ENCODE data around the gene PAEP.

PAEP gene

DNA sequence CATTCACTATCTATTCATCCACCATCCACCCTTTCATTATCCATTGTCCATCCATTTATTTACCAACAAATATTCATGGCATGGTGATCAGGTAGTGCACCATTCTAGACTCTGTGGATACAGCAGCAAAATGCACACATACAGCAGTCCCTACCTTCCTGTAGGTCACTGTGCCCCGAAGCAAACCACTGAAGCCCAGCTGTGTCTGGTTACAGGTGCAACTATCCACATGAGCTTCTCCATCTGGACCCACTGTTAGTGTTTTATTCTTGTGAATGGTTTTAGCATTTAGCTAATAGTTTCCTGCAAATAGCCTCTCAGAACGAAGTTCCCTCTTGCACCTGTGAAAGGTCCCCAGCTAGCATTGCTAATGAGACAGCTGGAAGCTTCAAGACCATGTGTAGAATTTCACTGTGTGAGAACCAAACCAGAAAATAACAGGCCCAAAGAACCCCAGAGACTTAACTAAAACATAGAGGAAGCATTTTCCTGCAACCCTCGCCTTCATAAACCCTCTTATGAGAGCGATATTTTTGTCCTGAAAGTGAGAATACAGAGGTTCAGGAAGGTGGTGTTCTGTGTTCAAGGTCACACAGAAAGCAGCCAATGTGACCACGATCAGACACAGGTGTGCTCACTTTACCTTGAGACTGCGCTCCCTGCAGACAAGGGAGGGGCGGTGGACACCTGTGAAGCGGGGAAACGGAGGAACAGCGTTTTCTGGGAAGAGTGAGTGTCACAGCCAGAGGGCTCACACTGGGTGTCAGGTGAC lies 18.5 kb downstream of the PAEP start:
- no peak for DNase-seq

DNA sequence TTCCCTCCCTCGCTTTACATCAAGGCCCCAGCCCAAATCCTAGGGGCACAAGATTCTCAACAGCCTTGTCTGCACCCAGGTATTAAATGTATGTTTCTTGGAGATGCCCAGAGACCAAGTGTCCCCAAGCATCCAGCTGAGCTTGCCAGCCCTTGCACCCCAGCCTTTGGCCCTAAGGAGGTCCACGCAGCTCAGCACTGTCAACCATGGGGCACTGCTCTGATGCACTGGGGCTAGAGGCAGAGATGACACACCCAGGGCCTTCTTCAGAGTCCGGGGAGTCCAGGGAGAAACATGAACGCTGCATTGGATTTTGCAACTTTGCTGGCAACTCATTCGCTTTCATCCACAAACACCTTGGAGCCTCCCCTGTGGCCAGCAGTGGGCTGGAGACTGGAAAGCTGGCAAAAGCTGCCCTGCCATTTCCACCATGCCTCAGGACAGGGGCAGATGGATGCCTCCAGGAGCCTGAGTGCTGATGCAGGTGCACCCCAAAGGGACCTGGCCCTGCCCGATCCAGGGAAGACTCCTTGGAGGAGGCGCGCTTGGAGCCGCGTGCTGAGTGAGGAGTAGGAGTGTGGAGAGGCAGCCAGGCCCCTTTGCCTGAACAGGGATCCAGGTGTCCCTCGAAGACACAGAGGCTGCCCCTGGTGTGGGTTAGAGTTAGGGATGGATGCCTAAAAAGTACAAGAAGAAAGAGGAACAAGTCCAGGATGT lies 19.3 kb downstream of the PAEP start:
- DNase-seq = no peak

DNA sequence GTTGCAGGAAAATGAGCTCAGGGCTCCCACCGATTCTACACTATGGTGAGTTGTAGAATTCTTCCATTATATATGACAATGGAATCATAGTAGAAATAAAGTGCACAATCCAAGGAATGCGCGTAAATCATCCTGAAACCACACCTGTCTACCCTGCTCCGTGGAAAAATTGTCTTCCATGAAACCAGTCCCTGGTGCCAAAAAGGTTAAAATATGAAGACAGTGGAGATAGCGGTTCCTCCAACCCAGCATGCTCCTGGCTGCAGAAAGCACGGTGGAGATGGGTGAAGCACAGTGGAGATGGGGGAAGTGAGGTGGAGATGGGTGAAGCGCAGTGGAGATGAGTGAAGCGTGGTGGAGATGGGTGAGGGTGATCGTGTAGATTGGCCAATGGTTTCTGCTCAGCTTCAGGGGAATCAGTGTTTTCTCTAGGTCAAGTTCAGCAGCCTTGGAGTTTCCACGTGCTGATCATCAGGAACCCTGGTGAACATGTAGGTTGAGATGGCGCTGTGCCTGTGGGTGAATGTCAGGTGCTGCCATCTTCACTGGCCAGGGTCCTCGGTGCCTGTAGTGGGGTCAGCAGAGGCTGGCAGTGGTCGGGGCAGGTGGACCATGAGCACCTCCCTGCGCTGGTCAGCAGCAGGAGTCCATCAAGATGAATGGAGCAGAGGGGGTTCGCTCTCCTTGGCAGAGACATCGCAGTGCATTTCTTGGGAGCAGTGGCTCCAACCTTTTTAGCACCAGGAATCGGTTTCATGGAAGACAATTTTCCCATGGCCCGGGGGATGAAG lies 20.3 kb downstream of the PAEP start:
- DNase-seq = no peak

DNA sequence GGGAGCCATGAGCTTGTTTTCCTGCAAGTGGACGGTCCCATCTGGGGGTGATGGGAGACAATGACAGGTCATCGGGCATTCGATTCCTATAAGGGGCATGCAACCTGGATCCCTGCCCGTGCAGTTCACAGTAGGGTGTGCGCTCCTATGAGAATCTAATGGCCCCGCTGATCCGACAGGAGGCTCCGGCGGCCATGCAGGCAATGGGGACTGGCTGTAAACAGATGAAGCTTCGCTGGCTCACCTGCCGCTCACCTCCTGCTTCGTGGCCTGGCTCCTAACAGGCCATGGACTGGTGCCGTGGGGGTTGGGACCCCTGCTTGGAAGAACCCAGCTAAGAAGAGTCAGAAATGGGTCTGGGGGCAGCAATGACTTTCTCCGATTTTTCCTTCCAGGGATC lies 21.0 kb downstream of the PAEP start:
- no peak for DNase-seq

DNA sequence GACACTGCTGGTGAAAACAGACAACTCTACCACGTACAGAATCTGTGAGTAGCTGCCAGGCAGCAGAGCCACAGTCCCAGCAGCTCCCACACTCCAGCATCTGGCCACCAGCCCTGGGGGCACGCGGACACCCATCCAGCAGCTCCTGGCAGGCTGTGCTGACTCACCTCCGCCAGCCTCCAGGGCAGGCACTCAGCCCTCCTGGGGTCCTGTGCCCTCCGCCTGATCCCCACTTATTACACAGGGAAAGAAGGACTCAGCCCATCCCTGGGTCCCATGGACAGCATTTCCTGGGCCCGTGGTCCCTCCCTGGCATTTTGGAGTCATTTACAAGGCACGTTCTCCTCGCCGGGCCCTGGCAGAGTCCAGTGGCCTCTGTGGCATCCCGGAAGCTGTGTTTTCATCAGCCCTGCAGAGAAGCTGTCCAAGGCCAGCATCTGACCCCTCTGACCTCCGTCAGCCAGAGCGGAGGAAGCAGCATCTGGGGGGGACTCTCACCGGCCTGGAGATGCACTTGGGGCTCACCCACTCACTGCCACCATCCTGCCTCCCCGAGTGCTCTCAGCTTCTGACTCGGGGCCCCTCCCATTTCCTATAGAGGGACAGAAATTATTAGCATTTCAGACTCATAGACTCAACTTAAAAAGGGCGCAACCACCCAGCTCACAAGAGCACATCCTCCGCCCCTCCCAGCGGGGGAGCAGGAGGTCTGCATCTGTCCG lies 21.6 kb downstream of the PAEP start:
- DNase-seq = no peak

DNA sequence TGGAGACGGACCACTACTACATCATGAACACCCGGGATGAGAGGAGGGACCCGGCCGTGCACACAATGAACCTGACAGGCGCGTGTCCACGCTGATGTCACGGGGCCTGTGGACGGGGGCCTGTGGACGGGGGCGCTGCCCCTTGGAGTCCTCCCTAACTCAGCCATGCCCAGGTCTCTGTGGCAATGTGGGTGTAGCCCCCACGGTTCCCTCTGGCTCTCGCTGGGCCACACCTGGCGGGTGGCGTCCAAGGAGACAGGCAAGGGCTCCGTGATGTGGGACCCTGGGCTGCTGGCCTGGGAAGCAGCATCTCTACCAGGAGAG lies 22.1 kb downstream of the PAEP start:
- DNase-seq = no peak

DNA sequence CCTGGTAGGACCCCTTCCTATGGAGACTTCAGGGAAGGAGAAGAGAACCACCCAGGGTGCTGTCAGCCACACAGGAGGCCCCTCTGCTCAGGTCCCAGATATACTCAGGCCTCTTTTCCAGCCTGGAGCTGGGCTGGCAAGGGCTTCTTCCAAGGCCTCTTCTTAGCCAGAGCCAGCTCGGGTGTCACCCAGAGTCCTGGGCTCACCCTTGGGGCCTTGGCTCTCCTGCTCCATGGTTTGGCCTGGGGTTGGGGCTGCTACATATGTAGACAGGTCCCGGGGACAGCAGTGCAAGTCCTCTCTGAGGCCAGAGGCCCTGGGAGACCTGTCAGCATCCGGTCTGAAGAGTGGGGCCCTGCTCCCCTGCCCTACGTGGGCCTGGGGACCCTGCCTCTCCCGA lies 22.8 kb downstream of the PAEP start:
- DNase-seq = no peak

DNA sequence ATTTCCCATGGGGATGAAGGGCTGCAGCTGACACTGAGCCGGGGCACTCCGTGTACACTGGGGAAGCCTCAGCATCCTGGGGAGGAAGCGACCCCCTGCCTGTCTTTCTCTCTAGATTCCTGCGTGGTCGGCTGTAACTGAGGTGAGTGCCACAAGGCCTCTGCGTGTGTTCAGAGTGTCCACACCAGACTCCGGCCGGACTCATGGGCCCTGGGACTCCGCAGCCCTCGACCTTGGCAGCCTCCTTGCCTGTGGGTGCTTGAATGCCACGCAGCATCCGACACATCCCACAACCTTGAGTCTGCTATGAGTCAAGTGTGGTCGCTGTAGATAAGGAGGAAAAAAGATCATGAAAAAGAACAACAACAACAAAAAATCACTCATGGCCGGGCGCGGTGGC lies 23.4 kb downstream of the PAEP start:
- no peak for DNase-seq

DNA sequence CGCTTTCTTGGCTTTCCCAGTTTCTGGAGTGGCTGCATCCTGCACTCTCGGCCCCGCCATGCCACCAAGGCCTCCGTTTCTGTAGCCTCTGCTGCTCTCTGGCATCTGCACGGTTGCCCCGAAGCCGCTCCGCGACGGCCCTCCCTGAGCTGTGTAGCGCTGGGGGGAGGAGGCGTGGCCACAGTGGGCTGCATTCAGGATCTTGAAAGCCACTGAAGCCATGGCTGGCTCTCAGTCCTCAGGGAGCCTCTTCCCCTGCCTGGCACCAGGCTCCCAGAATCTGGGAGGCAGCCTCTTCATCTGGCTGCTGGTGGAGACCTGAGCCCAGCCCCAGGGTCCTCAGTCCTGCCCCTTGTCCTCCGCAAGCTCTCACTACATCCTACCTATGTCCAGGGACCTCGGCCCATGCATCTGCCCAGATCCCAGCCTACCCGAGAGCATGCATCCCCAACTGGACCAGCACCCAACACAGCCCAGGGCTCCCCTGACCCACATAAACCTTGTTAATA lies 25.1 kb downstream of the PAEP start:
- no peak for DNase-seq

DNA sequence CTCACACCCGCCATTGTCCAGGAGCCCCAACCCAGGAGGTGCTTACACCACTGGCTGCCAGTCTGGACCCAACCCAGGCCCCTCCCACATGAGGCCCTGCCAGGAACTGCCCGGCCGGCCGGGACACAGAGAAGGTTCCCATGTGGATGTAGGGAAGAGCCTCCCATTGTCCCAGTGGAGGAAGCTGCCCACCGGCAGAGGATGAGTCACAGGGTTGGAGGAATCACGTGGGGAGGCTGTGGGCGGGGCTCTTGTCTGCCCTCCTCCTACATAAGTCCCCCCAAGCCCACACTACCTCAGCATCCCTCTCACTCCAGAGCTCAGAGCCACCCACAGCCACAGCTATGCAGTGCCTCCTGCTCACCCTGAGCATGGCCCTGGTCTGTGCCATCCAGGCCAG lies 26.1 kb downstream of the PAEP start:
- DNase-seq = no peak

DNA sequence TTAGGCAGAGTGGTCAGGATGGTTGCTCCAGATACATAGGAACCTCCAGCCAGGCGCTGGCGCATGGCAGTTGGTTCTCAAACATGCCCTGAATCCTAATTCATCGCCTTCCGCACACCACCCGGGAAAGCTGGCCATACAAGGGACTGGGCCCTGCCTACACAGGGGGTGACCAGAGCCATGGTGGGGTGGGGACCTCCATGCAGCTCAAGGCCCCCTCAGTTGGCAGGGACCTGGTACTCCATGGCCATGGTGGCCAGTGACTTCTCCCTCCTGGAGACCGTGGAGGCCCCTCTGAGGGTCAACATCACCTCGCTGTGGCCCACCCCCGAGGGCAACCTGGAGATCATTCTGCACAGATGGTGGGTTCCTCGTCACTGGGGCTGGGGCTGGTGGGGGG lies 26.8 kb downstream of the PAEP start:
- no peak for DNase-seq

DNA sequence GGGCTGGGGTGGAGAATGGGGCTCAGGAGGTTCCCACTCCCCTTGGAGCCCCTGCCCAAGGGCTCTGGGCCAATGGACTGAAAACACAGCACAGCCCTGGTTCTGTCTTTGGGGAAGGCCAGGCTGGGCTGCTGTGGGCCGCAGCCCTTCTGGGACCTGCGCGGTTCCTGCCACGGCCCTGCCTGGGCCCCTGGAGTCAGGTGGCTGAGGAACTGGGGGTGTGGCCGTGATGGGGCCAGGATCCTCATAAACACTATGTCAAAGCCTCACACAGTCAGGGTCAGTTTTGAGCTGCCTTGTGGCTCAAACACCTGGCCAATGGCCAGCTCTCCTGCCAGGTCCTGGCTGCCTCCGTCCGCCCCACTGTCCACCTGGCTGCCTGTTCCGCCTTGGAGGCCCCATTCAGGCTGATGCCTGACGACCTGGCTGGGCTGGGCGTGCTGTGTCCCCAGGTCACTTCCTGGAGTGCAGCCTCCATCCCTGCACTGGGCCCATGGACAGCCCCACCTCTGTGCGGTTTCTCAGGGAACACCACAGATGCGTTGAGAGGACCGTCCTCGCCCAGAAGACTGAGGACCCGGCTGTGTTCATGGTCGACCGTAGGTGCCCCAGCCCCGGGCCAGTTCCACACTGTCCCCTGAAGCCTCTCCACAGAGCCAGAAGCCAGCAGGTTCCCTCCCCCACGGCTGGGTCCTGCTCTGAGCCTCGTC lies 27.5 kb downstream of the PAEP start:
- DNase-seq = no peak

DNA sequence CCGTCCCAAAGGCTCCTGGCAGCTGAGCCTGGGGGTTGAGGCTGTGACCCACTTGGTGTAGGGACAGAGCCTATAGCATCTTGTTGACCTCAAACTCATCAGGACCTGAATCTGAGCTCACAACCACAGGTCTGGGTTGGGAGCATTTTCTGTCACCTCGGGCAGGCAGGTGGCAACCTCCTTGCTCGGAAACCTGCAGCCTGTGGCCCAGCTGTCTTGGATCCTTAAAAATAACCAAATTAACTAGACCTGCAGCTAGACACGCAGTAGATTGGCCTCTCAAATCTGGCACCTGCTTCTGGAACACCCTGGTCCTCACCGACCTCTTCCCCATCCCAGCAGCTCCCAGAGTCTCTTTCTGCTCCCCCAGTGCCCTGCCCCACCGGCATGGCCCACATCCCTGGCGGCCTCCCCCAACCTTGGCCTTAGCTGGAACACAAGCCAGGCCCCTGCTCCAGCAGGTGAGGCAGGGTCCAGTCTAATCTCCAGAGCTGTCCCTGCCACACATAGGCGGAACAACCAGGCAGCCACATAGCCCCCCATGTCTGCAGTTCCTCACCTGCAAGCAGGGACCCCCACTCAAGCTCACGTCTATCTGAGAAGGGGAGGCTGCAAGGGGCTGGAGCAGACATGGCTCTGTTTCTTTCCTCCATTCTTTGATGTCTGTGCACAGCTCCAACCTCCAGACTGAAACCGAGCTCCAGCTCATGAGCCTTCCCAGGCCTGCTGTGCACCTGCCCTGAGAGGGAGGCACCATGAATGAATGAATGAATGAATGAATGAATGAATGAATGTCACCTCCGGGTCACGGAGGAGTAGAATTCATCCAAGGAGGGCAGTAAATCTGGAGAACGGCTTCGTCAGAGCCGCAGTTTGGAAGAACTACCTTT lies 28.3 kb downstream of the PAEP start:
- DNase-seq = no peak

DNA sequence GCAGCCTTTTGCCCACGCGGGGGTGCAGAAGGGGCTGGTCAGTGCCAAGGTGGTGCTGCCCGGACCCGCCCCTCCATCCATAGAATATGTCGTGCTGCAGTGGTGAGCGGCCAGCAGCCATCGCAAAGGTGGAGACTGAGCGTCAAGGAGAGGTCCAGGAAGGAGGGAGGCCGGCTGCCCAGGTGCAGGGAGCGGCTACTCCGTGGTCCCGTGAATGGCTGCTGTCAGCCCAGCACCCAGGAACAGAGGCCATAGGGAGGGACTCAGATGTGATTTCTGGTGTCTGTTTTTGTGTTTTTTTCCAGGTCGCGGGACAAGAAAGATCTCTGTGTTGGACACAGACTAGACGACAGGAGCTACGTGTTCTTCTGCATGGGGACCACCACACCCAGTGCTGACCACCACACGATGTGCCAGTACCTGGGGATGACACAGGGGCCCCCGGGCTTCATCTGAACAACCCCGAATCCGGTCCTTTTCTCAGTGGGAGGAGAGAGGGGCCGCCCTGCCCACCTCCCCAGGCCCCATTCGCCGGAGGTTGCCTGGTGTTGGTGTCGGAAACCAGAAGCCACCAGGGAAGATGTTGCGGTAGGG lies 29.0 kb downstream of the PAEP start:
- no peak for DNase-seq

DNA sequence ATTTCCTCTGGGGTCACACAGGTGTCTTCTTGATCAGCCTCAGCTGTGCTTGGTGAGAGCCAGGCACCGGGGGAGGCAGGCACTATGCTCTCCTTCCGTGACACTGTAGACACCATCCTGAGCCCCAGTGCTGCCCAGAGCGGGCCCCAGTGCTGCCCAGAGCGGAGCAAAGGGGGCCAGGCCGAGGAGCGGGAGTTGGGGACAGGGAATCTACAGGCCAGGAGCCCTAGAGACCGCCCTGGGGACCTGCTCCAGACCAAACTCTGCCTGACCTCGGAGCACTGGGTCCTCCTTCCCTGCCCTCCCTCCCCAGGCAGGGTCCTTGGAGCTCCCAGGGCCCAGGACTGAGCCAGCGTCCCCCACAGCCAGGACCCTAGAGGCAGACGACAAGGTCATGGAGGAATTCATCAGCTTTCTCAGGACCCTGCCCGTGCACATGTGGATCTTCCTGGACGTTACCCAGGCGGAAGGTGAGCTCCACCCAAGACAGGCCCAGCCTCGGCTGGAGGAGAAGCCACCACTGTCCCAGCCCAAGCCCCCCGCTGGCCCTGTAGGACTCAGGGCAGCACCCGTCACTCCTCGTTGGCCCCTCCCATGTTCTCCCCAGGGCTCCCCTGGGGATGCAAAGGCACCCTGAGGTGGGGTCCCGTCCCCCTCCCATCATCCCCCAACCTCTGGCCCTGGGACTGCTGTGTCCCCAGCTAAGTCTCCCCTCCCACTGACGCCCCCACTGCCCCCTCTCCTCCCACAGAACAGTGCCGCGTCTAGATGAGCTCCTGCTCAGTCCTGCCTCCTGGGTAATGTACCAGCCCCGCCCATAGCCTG lies 30.2 kb downstream of the PAEP start:
- no peak for DNase-seq

DNA sequence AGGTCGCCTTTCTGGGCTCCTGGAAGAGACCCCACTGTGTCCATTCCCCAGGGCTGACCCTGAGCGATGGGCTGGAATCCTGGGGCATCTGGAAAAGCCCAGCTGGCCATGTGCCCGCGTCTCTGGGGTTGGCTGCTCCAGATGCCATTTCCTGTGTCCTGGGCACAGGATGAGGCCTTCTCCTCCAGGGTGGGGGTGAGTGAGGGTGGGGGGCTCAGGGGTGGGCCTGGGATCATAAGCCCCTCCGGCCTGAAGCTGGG lies 30.7 kb downstream of the PAEP start:
- DNase-seq = no peak

DNA sequence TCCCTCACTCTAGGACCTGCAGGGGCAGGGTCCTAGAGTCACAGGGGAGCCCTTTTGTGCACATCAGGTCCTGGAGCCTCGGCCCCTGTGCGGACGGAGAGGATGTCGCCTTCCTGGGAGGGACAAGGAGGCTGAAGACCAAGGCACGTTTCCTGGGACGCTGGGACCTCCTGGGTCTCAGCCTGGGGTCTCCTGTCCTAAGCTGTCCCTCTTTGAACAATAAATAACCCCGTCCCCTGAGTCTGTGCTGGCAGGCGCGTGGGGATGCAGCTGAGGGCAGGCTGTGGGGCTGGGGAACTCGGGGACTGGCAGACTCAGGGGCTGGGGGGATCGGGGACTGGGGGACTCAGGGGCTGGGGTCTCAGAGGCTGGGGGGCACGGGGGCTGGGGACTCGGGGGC lies 31.1 kb downstream of the PAEP start:
- no peak for DNase-seq

DNA sequence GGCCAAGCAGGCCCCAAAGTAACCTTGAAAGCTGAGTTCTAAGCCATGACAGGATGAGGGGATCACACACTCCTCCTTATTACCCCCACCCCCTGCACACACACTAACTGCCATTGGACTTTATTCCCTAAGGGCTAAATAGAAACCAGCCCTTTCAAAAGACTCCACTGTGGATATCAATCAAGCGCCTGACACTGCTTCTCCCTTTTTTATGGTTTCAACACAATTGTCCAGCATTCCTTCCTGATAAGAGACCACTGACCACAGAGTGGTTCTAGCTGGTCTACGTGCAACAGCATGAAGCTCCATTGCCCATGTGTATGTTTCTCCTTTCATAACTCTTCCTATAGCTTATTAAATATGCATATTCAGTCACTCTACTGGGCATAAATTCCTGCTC lies 34.7 kb downstream of the PAEP start:
- DNase-seq = no peak

DNA sequence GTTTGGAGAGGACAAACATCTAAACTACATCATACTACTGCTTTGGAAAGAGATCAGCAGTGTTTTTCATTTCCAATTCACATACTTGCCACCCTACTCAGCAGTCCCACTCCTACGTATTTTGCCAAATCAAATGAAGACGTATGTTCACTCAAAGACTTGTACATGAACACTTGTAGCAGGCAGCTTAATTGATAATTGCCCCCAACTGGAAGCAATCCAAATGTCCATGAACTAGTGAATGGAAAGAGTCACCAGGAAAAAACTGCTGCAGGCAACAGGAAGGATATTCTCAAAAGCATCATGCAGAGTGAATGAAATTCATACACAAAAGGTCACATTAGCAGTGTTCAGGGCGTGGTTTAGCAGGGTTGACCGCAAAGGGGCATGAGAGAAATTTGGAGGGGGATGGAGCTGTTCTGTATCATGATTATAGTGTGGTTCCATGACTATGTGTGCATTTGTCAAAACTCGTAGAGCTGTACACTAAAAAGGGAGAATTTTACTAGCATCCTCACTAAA lies 38.8 kb downstream of the PAEP start:
- no peak for DNase-seq

DNA sequence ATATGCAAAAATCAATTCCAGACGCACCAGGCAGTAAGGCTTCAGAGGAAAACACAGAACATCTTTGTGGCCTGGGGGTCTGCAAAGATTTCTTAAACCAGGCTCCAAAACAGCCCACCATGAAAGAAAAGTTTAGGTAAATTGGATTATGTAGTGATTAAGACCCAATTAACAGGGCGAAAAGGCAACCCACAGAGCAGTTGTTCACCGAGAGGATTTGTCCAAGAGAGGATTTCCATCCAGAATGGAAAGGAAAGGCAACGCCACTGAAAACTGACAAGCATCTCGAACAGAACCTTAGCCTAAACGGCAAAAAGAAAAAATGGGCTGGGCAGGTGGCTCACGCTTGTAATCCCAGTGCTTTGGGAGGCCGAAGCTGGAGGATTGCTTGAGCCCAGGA lies 40.4 kb downstream of the PAEP start:
- no peak for DNase-seq
